ENCODE results near the gene SGSM1.

DNA sequence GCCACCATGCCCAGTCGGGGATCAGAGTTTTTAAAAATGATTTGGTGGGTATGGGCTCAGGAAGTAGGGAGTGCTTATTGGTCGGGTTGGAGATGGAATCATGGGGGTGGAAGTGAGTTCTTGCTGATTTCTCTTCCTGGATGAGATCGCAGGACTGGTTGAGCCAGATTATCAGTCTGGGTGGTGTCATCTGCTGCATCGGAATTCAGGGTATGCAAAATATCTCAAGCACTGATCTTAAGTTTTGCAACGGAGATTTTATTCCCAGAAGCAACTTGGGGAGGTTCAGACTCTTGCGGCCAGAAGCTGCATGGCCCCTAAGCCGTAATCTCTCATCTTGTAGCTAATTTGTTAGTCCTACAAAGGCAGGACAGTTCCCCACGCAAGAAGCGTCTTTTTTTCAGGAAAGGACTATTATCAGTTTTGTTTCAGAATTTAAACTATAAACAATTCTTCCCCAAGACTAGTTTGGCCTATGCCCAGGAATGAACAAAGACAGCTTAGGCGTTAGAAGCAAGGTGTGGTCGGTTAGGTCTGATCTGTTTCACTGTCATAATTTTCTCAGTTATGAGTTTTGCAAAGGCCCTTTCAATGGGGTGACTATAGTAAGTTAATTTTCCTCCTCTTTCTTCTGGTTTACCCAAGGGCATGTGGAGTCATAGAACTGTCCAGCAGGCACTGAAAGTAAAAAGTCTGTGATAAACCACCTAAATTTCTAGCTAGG lies 30.1 kb upstream of the SGSM1 start:
- TF ChIP-seq, protein P1, sequence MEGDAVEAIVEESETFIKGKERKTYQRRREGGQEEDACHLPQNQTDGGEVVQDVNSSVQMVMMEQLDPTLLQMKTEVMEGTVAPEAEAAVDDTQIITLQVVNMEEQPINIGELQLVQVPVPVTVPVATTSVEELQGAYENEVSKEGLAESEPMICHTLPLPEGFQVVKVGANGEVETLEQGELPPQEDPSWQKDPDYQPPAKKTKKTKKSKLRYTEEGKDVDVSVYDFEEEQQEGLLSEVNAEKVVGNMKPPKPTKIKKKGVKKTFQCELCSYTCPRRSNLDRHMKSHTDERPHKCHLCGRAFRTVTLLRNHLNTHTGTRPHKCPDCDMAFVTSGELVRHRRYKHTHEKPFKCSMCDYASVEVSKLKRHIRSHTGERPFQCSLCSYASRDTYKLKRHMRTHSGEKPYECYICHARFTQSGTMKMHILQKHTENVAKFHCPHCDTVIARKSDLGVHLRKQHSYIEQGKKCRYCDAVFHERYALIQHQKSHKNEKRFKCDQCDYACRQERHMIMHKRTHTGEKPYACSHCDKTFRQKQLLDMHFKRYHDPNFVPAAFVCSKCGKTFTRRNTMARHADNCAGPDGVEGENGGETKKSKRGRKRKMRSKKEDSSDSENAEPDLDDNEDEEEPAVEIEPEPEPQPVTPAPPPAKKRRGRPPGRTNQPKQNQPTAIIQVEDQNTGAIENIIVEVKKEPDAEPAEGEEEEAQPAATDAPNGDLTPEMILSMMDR (IDR thresholded peaks at IDR 0.05; ENCODE audit: low read depth, low read length, poor library complexity, severe bottlenecking) = no peak
- no peak for TF ChIP-seq EZH2phosphoT487 (IDR thresholded peaks at IDR 0.05; ENCODE audit: borderline replicate concordance, low read length)

All from DOHH2 (cell line).